GM21619 (cell line): Measurements from ENCODE around the gene ACOT12.
"Not testable (repeated sequence)": the region's sequence is repeated elsewhere in the genome, so short reads cannot be mapped to it uniquely, and the experiment has no call there.

Experiments used
- ATAC-seq: cut with Tn5 transposase; IDR thresholded peaks from one replicate; pipeline ENCODE4 v1.9.1; 2021; ENCODE audit not compliant: unreplicated experiment

The ACOT12 gene

DNA sequence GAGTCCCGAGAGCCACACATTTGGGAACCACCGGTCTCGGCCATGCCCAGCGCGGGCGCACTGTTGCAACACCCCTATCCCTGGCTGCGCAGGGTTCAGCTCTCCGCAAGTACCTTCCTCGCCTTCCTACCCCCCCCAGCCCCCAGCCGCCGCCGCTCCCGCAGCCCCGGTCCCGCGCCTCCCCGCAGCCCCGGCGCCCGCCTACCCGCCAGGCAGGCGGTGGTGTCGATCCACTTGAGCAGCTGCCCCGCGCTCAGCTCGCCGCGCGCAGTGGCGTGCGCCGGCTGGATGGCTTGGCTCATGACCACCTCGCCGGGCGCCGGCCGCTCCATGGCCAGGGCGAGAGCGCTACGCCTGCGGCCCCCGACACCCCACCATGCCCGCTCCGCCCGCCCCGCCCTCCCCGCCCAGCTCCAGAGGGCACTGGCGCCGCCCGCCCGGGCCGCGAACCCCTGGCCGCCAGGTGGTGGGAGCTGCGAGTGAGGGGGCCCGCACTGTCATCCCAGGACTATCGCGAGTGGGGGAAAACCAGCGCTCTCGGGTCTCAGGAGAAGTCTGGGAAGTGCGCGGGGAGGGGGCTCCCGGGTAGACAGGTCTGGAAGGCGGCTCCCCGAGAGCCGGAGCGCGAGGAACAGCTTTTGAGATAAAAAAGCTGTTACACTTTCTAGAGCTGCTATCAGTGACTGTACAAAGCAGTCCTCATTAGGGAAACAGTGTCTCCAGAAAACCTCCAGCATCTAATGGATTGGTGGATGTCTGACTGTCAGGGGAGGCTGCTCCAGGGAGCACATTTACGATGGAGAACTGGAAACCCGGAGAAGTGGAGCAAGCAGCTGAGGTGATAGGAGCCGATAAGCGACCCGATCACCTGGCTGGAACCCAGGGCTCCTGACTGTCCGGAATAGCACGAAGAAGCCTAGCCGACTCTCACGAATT, at the start of gene ACOT12:
TSS of gene ACOT12 (minus strand) at position 352 of the 936 bp plus-strand sequence. CDS start at position 332, 20 bp downstream.
- ATAC-seq: no peak

DNA sequence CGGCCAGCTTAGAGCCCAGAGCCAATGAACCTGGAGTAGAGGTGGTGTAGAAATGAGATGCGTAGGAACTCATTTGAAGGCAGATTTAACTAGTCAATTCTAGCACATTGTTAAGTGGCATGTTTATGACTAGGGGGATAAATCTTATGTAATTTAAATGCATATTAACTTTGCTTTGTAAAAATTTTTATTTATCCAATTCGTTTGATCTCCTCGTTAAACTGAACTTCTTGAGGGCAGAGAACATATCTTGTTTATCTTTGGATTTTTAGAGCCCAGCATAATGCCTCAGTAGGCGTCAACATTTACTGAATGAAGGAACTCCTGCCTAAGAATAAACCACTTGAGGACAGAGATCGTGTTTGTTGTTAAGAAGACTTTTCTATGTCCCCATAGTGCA, 41.1 kb upstream of the ACOT12 start:
- no peak for ATAC-seq

DNA sequence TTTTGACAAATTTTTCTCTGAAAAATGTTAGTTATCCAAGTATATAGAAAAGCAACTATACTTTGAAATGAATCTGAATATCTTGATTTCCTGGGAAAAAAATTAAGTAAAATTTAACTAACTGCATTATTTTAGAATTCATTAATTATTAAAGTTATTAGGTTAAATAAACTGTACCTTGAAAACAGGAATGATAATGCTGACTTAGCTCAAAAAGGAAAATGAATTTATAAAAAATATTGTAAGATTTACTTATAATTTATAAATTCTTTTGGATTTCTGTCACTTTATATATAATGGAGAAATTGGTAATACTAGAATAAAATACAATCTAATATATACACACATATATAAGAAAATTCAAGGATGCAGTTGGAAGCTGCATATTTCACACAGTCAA, 36.1 kb upstream of the ACOT12 start:
- no peak for ATAC-seq

DNA sequence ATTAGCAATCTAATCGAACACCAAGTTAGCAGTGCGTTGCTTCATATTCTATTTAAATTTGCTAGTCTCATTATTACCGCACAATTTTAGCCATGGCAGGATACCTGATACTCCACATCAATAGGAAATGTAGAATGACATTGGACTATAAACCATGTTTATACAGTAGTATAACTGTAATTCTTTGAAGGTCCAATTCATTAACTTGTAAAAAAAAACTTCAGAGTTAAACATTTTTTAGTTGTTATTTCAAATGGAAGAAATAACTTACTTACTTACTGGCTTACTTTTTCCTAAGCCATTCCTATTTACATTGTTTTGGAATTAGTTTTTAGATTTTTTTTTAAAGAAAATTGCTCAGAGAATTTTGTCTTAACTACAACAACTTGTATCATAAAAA, 35.4 kb upstream of the ACOT12 start:
- no peak for ATAC-seq

DNA sequence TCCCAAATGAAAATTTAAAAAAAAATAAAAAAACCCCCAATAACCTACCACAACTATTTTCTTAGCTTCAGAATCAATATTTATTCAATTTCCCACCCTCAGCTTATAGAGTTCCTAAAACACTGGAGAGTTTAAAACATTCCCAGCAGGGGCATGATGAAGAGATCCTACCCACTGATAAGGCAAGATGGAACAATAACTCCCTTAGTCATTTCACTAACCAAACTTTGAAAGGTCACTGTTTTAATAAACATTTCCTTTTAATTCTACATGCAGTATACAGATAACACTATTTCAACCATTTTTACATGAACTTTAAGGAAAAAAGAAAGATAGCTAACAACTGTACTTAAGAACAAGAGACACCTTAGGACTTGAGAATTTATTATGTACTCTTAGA, 34.9 kb upstream of the ACOT12 start:
- no peak for ATAC-seq

DNA sequence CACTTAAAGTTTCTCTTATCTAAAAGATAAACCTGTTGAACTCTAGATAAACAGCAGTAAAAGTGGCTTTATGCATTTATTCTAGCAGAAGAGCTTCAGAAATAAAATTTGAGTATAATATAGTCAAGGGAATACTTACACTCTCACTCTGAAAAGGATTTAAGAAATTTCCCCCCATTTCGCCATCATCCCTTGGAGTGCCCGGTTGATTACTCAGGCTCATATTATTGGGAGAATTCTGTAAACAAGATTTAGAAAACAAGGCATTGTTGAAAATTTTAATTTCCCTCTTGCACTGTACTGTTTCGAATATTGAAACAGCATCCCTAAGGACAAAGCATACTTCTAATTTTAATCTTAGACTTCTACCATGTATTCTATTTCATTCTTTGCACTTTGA, 34.5 kb upstream of the ACOT12 start:
- no peak for ATAC-seq

DNA sequence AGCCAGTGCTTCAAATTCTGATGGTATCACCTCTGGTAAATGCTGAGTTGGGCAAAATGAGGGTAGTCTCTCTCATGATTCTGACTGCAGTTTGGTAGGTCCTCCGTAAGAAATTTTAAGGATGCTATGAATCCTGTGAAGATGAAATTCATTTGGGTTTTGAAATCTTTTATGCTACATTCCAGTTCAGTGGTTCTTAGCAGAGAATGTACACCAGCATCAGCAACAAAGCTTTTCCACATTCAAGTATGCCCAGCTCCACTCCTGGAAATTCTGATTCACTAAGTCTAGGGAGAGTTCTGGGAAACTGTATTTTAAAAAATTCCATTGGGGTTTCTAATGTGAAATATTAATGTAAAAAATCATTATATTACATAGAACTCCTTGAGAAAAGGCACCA, 33.6 kb upstream of the ACOT12 start:
- ATAC-seq: no peak

DNA sequence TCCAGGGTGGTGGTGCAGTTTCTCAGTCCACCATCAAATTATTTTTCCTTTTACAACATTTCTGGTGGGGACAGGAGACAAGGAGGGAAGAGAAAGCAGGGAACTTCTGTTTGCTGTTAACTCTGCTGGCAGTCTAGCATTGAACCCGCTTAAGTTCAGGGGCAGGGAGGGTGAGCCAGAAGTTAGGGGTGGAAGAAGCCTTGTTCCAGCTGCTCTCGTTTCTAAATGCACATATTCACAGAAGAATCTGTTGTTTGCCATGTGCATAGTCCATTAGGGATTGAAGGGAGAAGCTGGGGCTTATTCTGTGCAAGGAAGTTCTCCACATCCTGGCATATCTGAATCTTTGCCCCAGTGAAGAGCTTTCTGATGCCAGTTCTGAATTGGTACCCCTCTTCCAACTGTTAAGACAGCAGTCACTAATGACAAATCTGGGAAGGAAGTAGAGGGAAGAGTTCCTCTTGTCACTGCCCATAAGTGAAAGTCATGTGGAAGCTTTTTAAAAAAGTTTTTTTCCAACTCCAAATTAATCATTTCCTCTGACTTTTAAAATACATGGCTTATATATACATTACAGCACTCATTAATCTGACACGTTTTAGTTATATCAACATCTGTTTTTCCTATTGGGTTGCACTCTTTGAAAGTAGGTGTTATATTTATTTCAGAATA, 32.6 kb upstream of the ACOT12 start:
- ATAC-seq: no peak

DNA sequence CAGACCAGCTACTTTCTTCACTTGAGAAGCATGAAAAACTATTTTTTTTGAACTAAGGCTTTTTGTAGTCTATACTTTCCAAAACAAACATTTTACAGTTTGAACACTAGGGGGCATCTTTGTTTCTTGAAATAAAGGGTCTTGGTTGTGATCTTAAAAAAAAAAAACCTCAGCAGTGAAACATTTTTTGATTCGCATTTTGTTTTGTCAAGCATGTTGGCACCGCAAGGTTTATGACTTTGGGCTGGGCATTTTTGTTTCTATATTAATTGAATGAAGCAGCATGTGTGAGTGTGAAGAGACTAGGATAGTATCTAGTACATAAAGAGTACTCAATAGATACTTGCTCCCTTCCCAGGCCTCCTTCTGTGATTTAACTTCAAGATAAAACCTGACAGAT, 31.6 kb upstream of the ACOT12 start:
- no peak for ATAC-seq

DNA sequence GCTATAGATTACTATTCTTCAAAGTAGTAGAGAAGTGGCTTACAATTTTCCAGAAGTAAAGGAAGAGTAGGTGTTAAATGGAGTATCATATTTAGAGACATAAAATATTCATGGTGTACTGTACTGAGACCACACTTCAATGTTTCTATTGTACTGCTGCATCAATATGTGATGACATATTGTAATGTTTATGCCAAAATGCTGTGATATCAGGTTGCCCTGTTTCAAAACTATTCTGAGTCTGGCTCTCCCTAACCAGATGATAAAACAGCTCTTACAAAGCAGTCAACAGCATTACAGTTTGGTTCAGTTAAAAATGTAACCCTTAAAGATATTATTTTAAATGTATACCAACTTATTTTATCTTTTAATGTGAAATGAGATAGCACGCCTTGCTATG, 30.8 kb upstream of the ACOT12 start:
- ATAC-seq: no peak

DNA sequence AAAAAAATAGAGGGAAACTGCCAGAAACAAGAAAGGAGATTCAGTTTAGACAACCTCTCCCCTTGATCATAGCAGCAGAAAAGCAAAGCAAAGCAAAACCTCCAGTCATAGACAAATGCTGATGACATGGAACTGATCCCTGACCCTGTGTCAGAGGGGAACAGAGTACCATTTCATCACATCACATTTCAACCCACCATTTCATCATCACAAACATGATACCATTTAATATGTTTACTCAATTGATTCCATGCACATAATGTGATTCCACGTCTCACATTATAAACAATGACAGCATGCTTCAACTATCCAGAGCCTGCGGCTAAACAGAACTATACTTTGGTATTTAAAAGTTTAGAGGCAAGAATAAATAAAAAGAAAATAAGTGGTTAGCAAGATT, 28.7 kb upstream of the ACOT12 start:
- no peak for ATAC-seq

DNA sequence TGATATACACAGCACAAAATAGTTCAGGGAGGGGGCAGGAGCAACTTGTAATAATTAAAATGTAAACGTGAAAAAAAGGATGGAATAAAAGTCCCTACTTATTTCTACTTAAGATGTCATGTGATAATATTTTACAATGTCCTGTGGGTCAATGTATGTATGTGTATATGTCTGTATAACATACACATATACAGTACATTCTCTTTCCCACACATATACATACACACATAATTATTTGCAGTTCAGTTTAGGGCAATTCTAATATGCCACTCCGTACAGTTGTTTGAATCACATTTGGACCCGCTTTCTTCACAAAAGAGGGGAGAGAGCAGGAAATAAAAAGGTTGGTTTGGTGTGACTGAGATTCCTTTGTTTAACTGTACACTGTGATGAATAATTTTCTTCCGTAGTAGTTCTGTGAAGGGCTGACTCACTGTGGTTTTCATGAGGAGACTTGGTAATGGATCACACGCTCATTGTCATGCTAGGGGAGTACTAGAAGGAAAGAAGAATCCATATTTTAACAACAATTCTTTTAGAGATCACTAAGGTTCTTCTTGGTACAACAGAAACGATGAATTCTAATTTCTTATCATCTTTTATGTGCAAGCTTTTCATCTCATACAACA, 26.2 kb upstream of the ACOT12 start:
- no peak for ATAC-seq

DNA sequence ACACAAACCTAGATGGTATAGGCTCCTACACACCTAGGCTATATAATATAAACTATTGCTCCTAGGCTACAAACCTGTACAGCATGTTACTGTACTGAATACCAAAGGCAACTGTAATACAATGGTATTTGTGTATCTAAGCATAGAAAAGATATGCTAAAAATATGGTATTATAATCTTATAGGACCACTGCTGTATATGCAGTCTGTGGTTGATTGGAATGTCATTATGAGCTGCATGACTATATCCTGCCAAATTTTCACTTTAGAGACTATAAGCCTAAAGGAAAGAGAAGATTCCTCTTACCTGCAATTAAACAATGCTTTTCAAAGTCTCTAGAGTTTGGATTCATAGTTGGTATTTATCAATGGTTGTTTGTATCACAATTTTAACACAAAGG, 24.7 kb upstream of the ACOT12 start:
- ATAC-seq: no peak

DNA sequence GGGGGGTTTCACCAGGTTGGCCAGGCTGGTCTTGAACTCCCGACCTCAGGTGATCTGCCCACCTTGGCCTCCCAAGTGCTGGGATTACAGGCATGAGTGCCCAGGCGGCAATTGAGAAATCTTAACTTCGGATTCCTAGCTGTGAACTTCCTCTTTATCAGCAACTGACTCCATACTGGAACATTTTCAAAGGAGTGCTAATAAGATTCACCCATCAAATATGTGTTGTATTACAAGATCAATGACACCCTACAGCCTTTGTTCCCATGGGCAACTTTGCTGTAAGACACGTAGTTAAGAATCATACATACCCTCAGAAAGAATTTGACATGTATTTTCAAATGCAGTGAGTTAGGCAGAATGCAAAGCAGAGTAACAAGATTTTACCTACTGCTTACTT, 23.1 kb upstream of the ACOT12 start:
- no peak for ATAC-seq

DNA sequence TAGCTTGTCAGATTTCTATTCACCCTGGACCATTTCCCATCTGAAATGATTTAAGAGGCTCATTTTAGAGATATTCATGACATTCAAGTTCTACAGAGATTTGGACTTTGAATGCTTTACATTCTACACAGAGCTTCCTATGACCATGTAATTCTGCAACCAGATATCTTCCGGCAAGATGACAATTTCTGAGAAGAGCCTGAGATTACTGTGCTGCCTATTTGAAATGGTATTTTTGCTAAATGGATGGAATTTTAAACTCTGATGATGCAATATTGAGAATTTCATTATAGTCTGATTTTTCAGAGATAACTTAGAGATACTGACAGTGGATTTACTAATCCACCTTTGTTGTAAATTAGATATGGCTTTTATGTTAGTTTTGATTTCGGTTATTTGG, 16.0 kb upstream of the ACOT12 start:
- no peak for ATAC-seq

DNA sequence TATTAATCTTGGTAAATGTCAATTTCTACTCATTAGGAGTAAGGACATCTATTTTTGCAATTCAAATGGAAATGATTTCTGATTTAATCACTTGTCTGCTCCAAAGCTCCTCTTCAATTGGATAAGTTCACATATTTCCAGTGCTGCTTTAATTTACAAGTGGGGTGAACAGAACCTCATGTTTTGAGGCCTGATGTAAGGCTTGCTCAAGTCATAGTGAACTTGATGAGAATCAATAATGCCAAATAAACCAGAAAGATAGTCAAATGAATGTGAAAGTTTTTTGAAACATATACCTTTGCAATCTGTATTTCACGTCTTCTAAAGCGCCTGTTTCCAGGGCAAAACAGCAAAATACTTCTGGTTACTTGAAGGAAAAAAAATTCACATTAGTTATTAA, 15.4 kb upstream of the ACOT12 start:
- ATAC-seq: no peak

DNA sequence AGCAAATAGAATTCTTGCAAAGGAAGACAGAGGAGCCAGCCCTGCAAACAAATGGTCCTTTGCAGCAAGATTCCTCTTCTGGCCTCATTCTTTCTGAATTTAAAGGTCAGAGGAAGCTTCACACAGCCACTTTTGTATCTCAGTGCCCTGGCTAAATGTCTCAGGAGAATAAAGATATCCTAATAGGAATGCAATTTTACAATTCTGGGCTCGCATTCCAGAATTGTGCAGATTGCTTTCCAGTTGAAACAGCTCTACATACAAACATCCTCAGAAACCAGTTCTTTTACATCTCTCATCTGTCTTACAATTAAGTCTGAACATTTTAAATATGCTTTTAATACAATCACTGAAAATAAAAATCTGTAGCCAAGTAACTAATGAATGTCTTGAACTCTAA, 14.6 kb upstream of the ACOT12 start:
- no peak for ATAC-seq

DNA sequence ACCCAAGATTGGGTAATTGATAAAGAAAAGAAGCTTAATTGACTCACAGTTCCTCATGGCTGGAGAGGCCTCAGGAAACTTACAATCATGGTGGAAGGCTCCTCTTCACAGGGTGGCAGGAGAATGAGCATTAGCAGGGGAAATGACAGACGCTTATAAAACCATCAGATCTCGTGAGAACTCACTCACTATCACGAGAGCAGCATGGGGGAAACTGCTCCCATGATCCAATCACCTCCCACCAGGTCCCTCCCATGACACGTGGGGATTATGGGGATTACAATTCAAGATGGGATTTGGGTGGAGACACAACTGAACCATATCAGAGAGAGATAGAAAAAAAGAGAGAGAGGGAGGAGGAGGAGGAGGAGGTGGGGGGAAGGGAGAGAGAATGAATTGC, 13.9 kb upstream of the ACOT12 start:
- ATAC-seq: not testable (repeated sequence)

DNA sequence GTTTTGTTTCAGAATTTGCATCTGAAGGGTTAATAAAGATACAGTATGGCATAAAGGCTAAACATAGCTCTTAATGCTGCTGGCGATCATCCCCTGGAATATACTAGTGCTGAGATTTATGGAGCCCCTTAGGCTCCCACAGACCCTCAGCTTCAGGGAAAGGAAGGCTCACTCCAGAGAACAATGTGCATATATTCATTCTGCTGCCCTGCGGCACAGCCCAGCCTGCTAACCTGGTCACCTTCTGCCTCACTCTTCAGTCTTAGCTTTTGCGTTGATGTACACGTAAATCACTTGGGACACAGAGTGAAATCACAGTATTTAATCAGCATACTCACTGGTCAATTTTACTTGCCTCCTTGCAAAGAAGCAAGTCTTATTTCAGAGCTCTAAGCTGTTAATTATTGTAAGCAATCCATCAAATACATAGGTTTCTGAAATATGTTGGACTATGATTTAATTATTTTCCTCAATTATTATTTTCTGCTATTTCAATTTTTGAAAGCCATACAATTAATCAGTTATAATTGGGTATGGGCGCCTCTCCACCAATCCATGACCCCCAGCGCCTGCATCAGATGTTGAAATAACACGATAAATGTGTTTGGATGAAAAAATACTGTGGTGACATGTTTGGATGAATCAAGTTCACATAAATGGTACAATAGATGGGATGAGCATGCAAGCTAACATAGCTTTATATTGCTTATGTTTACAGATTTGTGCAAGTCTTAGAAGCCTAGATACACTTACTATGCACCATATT, 11.4 kb upstream of the ACOT12 start:
- no peak for ATAC-seq

DNA sequence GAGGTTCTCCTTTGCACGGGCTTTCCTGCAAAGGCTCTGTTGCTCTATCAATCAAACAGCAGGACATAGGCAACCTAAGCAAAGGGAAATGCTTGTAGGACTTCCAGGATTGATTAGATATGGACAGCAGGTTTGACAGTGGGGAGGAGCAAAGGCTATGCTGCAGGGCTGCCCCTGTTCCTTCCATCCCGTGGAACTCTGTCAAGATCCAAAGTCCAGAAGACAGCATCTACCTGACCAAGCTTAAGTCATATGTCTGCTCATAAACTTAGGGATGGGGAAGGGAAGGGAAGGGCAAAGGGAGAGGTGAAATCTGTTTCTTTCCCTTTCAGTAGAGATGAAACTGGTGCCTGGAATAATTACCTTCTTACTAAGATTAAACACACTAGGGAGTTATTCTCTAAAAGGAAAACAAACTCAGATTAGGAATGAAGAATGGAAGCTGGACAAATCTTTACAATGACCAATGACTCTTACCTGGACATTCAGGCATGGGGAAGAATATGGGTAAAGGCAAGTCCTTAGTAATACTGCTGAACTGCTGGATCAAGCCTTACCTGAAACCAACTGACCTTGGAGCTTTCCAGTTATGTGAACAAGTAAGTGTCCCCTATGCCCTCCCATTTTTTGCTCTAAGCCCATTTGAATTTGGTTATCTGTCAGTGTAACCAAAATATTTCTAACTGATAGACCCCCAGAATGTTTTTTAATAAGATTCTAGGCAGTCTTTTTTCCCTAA, 8.4 kb upstream of the ACOT12 start:
- ATAC-seq: no peak

DNA sequence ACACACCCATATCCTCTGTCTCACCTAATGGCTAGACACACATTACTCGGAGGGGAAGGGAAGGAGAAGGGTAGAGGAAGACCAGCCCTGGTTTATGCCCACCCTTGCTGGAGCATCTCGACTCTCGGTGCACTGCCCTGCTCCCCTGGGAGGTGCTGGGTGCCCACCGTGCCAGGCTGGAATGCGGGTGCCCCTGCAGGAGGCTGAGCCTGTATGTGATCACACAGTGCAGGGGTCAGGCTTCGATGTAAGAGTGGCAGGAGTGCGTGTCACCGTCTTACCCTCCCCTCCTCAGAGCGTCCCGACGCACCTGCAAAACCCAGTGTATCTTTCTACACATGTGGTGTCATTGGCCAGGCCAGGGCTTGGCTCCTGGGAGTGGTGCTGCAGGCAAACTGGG, 7.3 kb upstream of the ACOT12 start:
- ATAC-seq: no peak
